ENCODE results near the gene KCNQ4.

- TF ChIP-seq CTCF (IDR thresholded peaks at IDR 0.05; ENCODE audit: extremely low read depth in 1 of 2, insufficient read depth in 1 of 2, low read depth in 1 of 2, low read length in 2 of 2) (no peak), GATA2 (IDR thresholded peaks at IDR 0.05; ENCODE audit: insufficient read depth, insufficient read length, low read depth, low read length) (no peak), EZH2 (IDR thresholded peaks at IDR 0.05; ENCODE audit: borderline replicate concordance, low read depth, low read length, severe bottlenecking) (no peak), POLR2AphosphoS5 (IDR thresholded peaks at IDR 0.05; ENCODE audit: insufficient read depth, low read depth, low read length) (no peak)
Measured at GRCh38 chr1:40833979-40834378, 50.4 kb downstream of the KCNQ4 start.
